Breast epithelium (tissue), 3 donors: ENCODE data around the gene MEIOB.

Source experiments
- CTCF ChIP-seq, 3 donors: fragments of 450-650 bp; IDR thresholded peaks; one replicate each; pipeline ENCODE4 v1.5.1; 2016 to 2017; ENCODE audit warnings: antibody characterized with exemption in 3 of 3, mild to moderate bottlenecking in 3 of 3, moderate library complexity in 3 of 3
- POLR2A ChIP-seq: fragments of 450-650 bp; IDR thresholded peaks from one replicate; pipeline ENCODE4 v1.6.1; 2016; ENCODE audit warnings: antibody characterized with exemption, mild to moderate bottlenecking, moderate library complexity
- POLR2AphosphoS5 ChIP-seq, 3 donors: sonication (generic); formaldehyde crosslinking; IDR thresholded peaks; one replicate each; pipeline ENCODE4 v1.6.1; 2017; ENCODE audit warnings: antibody characterized with exemption in 3 of 3

- TF ChIP-seq CTCF (IDR thresholded peaks at IDR 0.05) (no peak), POLR2A (no peak), POLR2AphosphoS5 (IDR thresholded peaks at IDR 0.05) (no peak)
Observed at GRCh38 chr16:1825864-1826690, 45.9 kb downstream of the MEIOB start.
